SU-DHL-6 (cell line): ENCODE measurements around the gene VRK3.

Experiments
- CTCF ChIP-seq: fragments of 200-600 bp; sonication (generic); IDR thresholded peaks from one replicate; pipeline ENCODE4 v1.5.1; 2017; ENCODE audit warnings: antibody characterized with exemption, mild to moderate bottlenecking, low read length, moderate library complexity; ENCODE audit not compliant: insufficient read depth, poor library complexity, severe bottlenecking
- EZH2phosphoT487 ChIP-seq: fragments of 200-600 bp; sonication (generic), shearing (Covaris generic); conservative IDR thresholded peaks from 2 replicates; pipeline ENCODE4 v1.6.1; 2018; ENCODE audit warnings: mild to moderate bottlenecking, antibody characterized with exemption, low read length, moderate library complexity, mixed read lengths

GRCh38 chr19:49954092-49954829 is 70.9 kb downstream of the VRK3 start:
- TF ChIP-seq CTCF = no peak
- no peak for TF ChIP-seq EZH2phosphoT487
